NB4 (cell line): Measurements from ENCODE around the gene SYCN.

ENCODE experiments used
- CTCF ChIP-seq: IDR thresholded peaks from one replicate; pipeline ENCODE4 v1.5.1; 2012; ENCODE audit warnings: low read depth, low read length
- MAX ChIP-seq: IDR thresholded peaks from 2 replicates; pipeline ENCODE4 v1.6.1; 2011; ENCODE audit warnings: low read depth, low read length

GRCh38 chr19:39164289-39164688 is 39.8 kb downstream of the SYCN start:
- TF ChIP-seq MAX (no peak), CTCF (no peak)
